HepG2 (cell line): Measurements from ENCODE around the gene ISG20L2. TPM values are rescaled to one million over a fixed set of nuclear protein-coding genes. Genes with fewer than 3 reads are reported as not detected.

Source experiments
- ARNT2 ChIP-seq: sonication (generic); formaldehyde crosslinking; IDR thresholded peaks from 2 replicates; pipeline ENCODE4 v1.8.0; 2022; ENCODE audit warnings: mild to moderate bottlenecking, low read depth, missing genetic modification reagents, moderate library complexity
- ATF6 ChIP-seq: sonication (generic); formaldehyde crosslinking; conservative IDR thresholded peaks from 2 replicates; pipeline ENCODE4 v1.4.0; 2020; ENCODE audit warnings: missing genetic modification reagents
- DMAP1 ChIP-seq: IDR thresholded peaks from 2 replicates; pipeline ENCODE4 v1.6.1; 2016
- FOSL1 ChIP-seq: sonication (generic); formaldehyde crosslinking; IDR thresholded peaks from 2 replicates; pipeline ENCODE4 v1.9.0; 2021; ENCODE audit warnings: missing genetic modification reagents, borderline replicate concordance
- IRF2 ChIP-seq: IDR thresholded peaks from 2 replicates; pipeline ENCODE4 v1.6.1; 2018; ENCODE audit warnings: missing genetic modification reagents, missing compliant biosample characterization
- MXI1 ChIP-seq: IDR thresholded peaks from 3 replicates; pipeline ENCODE4 v1.6.1; 2012; ENCODE audit warnings: low read depth, low read length, inconsistent platforms, borderline replicate concordance
- NFYC ChIP-seq: IDR thresholded peaks from 2 replicates; pipeline ENCODE4 v1.6.1; 2016; ENCODE audit warnings: missing genetic modification reagents, missing compliant biosample characterization
- PHF20 ChIP-seq: sonication (generic); formaldehyde crosslinking; IDR thresholded peaks from 2 replicates; pipeline ENCODE4 v1.5.0; 2020; ENCODE audit warnings: mild to moderate bottlenecking, missing genetic modification reagents
- REST ChIP-seq, 2 experiments: IDR thresholded peaks; 2 replicates each; pipeline ENCODE4 v1.6.1; 2011 to 2012; ENCODE audit warnings: low read length in 2 of 2, borderline replicate concordance in 1 of 2, low read depth in 1 of 2, mild to moderate bottlenecking in 1 of 2, moderate library complexity in 1 of 2
- SIN3A ChIP-seq: IDR thresholded peaks from 2 replicates; pipeline ENCODE4 v1.6.1; 2011; ENCODE audit warnings: low read depth, mild to moderate bottlenecking, control low read depth, low read length, borderline replicate concordance
- SP1 ChIP-seq, 2 experiments: fragments of 450-650 bp in 1 of 2; sonication (generic) in 1 of 2; formaldehyde crosslinking in 1 of 2; IDR thresholded peaks; 2 replicates each; pipeline versions ENCODE4 v1.4.0 to v1.6.1; 2016 to 2020; ENCODE audit warnings: missing genetic modification reagents in 1 of 2
- THAP7 ChIP-seq: sonication (generic); formaldehyde crosslinking; IDR thresholded peaks from 2 replicates; pipeline ENCODE4 v1.8.1; 2023; ENCODE audit warnings: mild to moderate bottlenecking, missing genetic modification reagents
- ZFP62 ChIP-seq: sonication (generic); formaldehyde crosslinking; IDR thresholded peaks from 2 replicates; pipeline ENCODE4 v1.4.0; 2020; ENCODE audit warnings: missing genetic modification reagents
- ZFP90 ChIP-seq: sonication (generic); formaldehyde crosslinking; IDR thresholded peaks from 2 replicates; pipeline ENCODE4 v1.8.0; 2022; ENCODE audit warnings: missing genetic modification reagents, mild to moderate bottlenecking, inconsistent platforms, borderline replicate concordance
- ZFX ChIP-seq: sonication (generic); formaldehyde crosslinking; IDR thresholded peaks from 2 replicates; pipeline ENCODE4 v1.4.0; 2020; ENCODE audit warnings: mild to moderate bottlenecking, low read depth, missing genetic modification reagents, moderate library complexity
- ZIK1 ChIP-seq: sonication (generic); formaldehyde crosslinking; IDR thresholded peaks from 2 replicates; pipeline ENCODE4 v1.5.0; 2020; ENCODE audit warnings: mild to moderate bottlenecking, low read depth, missing genetic modification reagents, borderline replicate concordance
- ZNF263 ChIP-seq: sonication (generic); formaldehyde crosslinking; IDR thresholded peaks from 2 replicates; pipeline ENCODE4 v1.4.0; 2020; ENCODE audit warnings: missing genetic modification reagents
- ZNF326 ChIP-seq: sonication (generic); formaldehyde crosslinking; IDR thresholded peaks from 2 replicates; pipeline ENCODE4 v1.4.0; 2020; ENCODE audit warnings: missing genetic modification reagents, borderline replicate concordance
- ZNF775 ChIP-seq: sonication (generic); formaldehyde crosslinking; IDR thresholded peaks from 2 replicates; pipeline ENCODE4 v1.4.0; 2020; ENCODE audit warnings: missing genetic modification reagents, mild to moderate bottlenecking, moderate library complexity, borderline replicate concordance
- ZNF788 ChIP-seq: sonication (generic); formaldehyde crosslinking; IDR thresholded peaks from 2 replicates; pipeline ENCODE4 v1.5.0; 2020; ENCODE audit warnings: mild to moderate bottlenecking, missing genetic modification reagents, borderline replicate concordance
- polyA plus RNA-seq, 8 experiments: library from polyadenylated mRNA; depleted of rRNA in 3 of 8; stranded (reverse) in 7 of 8; unstranded in 1 of 8; fragments of >200 nt; fragmentation: Illumina TruSeq in 4 of 8; extraction: Trizol in 4 of 8; gene quantifications; 2 replicates each; pipeline versions ENCODE4 v1.2.1 to v1.2.3, GENCODE V29; 2011 to 2016; ENCODE audit warnings: low read depth in 4 of 8, missing spikeins in 1 of 8, mixed read lengths in 1 of 8; ENCODE audit not compliant: insufficient read depth in 1 of 8
- total RNA-seq, 5 experiments: library from RNA; depleted of rRNA; stranded (reverse); fragments of >200 nt; fragmentation: Illumina TruSeq; extraction: Trizol; gene quantifications; 2 replicates each; pipeline ENCODE4 v1.2.3, GENCODE V29; 2016; ENCODE audit warnings: low read depth in 1 of 5
- TF ChIP-seq, protein P1 (sequence below): sonication (generic); formaldehyde crosslinking; IDR thresholded peaks from 2 replicates; pipeline ENCODE4 v1.5.0; 2020; ENCODE audit warnings: missing genetic modification reagents, mild to moderate bottlenecking, borderline replicate concordance
- TF ChIP-seq, protein P2 (sequence below): IDR thresholded peaks from 2 replicates; pipeline ENCODE4 v1.6.1; 2016

Gene ISG20L2
- total and polyA plus RNA-seq, 2 of the 13 experiments (the other 11 are each of a cell fraction or from before 2014, with no cell fraction given), result 19.8 to 21.3 TPM

DNA sequence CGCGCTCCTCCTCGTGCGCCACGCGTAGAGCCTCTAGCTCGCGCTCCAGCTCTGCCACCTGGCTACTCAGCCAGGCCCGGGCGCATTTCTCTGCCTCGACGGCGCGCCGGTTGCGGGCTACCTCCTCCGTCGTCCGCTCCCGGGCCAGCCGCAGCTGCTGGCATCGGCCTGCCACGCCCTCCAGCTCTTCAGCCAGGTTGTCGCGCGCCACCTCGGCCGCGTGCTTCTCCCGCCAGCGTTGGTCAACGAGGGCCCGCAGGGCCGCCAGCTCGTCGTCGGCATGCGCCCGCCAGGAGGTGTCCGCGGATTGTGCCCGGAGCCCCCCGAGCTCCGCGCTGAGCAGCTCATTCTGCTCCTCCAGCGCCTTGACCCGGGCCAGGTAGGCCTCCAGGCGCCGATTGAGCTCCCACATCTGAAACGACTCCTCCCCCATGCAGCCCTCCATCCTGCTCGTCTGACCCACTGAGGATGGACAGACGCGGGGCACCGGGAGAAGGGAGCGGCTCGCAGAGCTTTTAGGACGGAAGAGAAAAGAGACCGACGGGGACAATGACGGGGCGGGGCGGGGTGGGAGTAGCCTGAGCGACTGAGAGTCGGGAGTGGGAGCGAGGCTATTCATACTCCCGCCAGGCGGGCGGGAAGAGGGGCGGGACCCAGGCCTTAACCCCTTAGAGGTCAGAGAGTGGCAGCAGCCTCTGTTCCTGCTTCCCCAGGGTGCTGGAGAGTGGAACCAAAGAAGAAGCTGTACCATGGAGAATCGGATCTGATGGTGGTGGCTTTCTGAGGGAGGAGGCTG is 51.5 kb downstream of the ISG20L2 start, which contains the start of gene NES (continued):
- TF ChIP-seq SP1 (IDR thresholded peaks at IDR 0.05) (no peak), SP1 (CRISPR knock-in tag; IDR thresholded peaks at IDR 0.05) (peak; percentile 69; the same call in 1 of the 2 replicates), NFYC (no peak), ZNF263 (CRISPR knock-in tag) (no peak), ZNF775 (no peak), DMAP1 (CRISPR knock-in tag) (no peak), ATF6 (no peak), ZFP62 (CRISPR knock-in tag) (no peak), THAP7 (no peak), FOSL1 (CRISPR knock-in tag) (no peak), ZFX (CRISPR knock-in tag) (no peak; the same call in 1 of the 2 replicates), SIN3A (0 out of 2 replicates have a peak, but pooled peaks have one; percentile 24), ZNF326 (CRISPR knock-in tag) (no peak), ZIK1 (CRISPR knock-in tag) (no peak), MXI1 (no peak), ARNT2 (no peak), ZNF788 (CRISPR knock-in tag) (no peak), ZFP90 (CRISPR knock-in tag) (0 out of 2 replicates have a peak, but pooled peaks have one; percentile 48), REST (IDR thresholded peaks at IDR 0.05; ENCODE audit: borderline replicate concordance in 1 of 2, low read depth in 1 of 2, low read length in 2 of 2) (no peak), PHF20 (CRISPR knock-in tag) (no peak), IRF2 (0 out of 2 replicates have a peak, but pooled peaks have one; percentile 35)
- TF ChIP-seq, protein P1, sequence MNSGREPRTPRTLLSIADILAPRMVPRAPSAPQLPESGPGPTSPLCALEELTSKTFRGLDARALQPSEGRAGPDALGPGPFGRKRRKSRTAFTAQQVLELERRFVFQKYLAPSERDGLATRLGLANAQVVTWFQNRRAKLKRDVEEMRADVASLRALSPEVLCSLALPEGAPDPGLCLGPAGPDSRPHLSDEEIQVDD (CRISPR knock-in tag), result no peak
- TF ChIP-seq, protein P2, sequence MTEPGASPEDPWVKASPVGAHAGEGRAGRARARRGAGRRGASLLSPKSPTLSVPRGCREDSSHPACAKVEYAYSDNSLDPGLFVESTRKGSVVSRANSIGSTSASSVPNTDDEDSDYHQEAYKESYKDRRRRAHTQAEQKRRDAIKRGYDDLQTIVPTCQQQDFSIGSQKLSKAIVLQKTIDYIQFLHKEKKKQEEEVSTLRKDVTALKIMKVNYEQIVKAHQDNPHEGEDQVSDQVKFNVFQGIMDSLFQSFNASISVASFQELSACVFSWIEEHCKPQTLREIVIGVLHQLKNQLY, result no peak
